ENCODE data around the gene BMF. TPM values are rescaled to one million over a fixed set of nuclear protein-coding genes. Genes with fewer than 3 reads are reported as not detected.
A peak's percentile ranks its signal among the peaks of the same experiment; 100 is the strongest.

BMF gene
- total and polyA plus RNA-seq, 8 donors: 16.2 to 58.6 (median 50.6) TPM

GRCh38 chr15:40095371-40096093, 13.1 kb downstream of the BMF start:
- intact Hi-C loops (cut with DNase I): no loop called here
- H3K4me3 ChIP-seq: no peak overlapping the region
- peaks cover 54 to 92% of the 10 kb centered on the region in 2 donors for H3K4me1 ChIP-seq
- no peak for ATAC-seq
- peak in 1 of 4 donors; percentile 33 for DNase-seq
- no peak for TF ChIP-seq CTCF (IDR thresholded peaks at IDR 0.05)
- H3K27ac ChIP-seq: peak overlapping the region in 1 of 2 donors; percentile 59
- no peaks in the 10 kb centered on the region for H3K9me3 ChIP-seq
- H3K36me3 ChIP-seq: peaks cover 0 to 10% of the 10 kb centered on the region in 2 donors
- no peaks in the 10 kb centered on the region for H3K27me3 ChIP-seq

GRCh38 chr15:40094156-40094555, 14.5 kb downstream of the BMF start:
- no peak for TF ChIP-seq CTCF (IDR thresholded peaks at IDR 0.05)
- ATAC-seq (no peak), DNase-seq (peak in 1 of 4 donors; percentile 25)
- Histone ChIP-seq H3K4me3 (no peak overlapping the region), H3K4me1 (peaks cover 42 to 79% of the 10 kb centered on the region in 2 donors), H3K9me3 (no peaks in the 10 kb centered on the region), H3K27ac (peak overlapping the region in 1 of 2 donors; percentile 58), H3K27me3 (no peaks in the 10 kb centered on the region), H3K36me3 (peaks cover 0 to 10% of the 10 kb centered on the region in 2 donors)
- intact Hi-C loops (cut with DNase I): no loop called here

GRCh38 chr15:40092979-40093869, 15.5 kb downstream of the BMF start:
- peak; percentile 3 for ATAC-seq
- no peaks in the 10 kb centered on the region for H3K9me3 ChIP-seq

DNA sequence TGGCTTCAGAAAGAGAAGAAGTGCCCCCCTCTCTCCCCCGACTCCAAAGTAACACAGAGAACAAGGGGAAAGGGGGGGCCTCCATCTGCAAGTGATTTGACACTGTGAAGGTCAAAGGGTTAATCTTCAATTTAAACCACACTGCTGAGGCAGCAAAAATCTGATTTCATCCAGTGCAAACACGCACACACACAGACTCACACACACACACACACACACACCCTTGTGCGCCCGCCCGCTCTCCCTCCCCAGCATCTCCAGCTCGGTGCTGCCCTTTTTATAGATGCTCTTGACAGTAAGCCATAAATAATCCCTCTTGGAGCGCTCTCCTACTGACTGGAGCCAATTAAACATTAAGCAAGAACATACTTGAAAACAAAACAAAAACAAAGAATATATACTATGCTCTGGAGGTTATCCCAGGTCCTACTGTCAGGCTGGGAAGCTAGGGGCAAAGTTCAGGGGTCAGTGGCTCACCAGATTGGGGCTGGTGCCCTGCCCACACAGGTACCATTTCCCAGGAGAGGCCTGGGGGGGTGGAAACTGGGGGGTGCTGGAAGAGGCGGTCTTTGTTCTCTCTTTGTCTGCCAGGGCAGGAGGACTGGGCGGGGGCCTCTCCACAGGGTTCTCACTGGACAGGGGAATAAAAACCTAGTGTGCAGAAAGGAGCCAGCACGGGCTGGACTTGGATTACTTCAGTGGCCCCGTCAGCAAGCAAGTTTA, 16.3 kb downstream of the BMF start:
- no peak overlapping the region for H3K4me3 ChIP-seq
- H3K27me3 ChIP-seq: no peaks in the 10 kb centered on the region
- TF ChIP-seq CTCF (IDR thresholded peaks at IDR 0.05): no peak
- peak overlapping the region; percentile 58 to 77 for H3K27ac ChIP-seq
- H3K4me1 ChIP-seq: peaks cover 30 to 69% of the 10 kb centered on the region in 2 donors
- intact Hi-C loops (cut with DNase I): no loop called here
- no peaks in the 10 kb centered on the region for H3K9me3 ChIP-seq
- peaks cover 0 to 10% of the 10 kb centered on the region in 2 donors for H3K36me3 ChIP-seq
- peak in 3 of 4 donors; percentile 81 to 95 (median 93) for DNase-seq
- ATAC-seq: peak; percentile 84

More at GRCh38 chr15:40092979-40093869, 15.5 kb downstream of the BMF start:
- Histone ChIP-seq H3K4me3 (no peak overlapping the region), H3K27ac (peak overlapping the region; percentile 58 to 77), H3K36me3 (peaks cover 0 to 10% of the 10 kb centered on the region in 2 donors), H3K4me1 (peaks cover 38 to 77% of the 10 kb centered on the region in 2 donors), H3K27me3 (no peaks in the 10 kb centered on the region)
- peak in 1 of 4 donors; percentile 62 for DNase-seq
- TF ChIP-seq CTCF (IDR thresholded peaks at IDR 0.05): no peak
- intact Hi-C loops (cut with DNase I): no loop called here
